HepG2 (cell line): ENCODE results near the gene ZNF341. TPM values are rescaled to one million over a fixed set of nuclear protein-coding genes. Genes with fewer than 3 reads are reported as not detected.

Experiments
- ARID4A ChIP-seq: sonication (generic); formaldehyde crosslinking; IDR thresholded peaks from 2 replicates; pipeline ENCODE4 v1.5.0; 2020; ENCODE audit warnings: mild to moderate bottlenecking, missing genetic modification reagents, borderline replicate concordance
- ATF1 ChIP-seq: IDR thresholded peaks from 2 replicates; pipeline ENCODE4 v1.6.1; 2016; ENCODE audit warnings: mild to moderate bottlenecking, control low read depth
- DZIP1 ChIP-seq: sonication (generic); formaldehyde crosslinking; IDR thresholded peaks from 2 replicates; pipeline ENCODE4 v1.5.0; 2020; ENCODE audit warnings: mild to moderate bottlenecking, missing genetic modification reagents
- HNF4G ChIP-seq, 2 experiments: sonication (generic) in 1 of 2; formaldehyde crosslinking in 1 of 2; IDR thresholded peaks; 2 replicates each; pipeline versions ENCODE4 v1.4.0 to v1.6.1; 2011 to 2020; ENCODE audit warnings: borderline replicate concordance in 2 of 2, low read depth in 2 of 2, mild to moderate bottlenecking in 2 of 2, low read length in 1 of 2, missing genetic modification reagents in 1 of 2, moderate library complexity in 1 of 2
- IRF1 ChIP-seq: sonication (generic); formaldehyde crosslinking; IDR thresholded peaks from 2 replicates; pipeline ENCODE4 v1.4.0; 2020; ENCODE audit warnings: low read depth, mild to moderate bottlenecking, missing genetic modification reagents
- KLF12 ChIP-seq: sonication (generic); formaldehyde crosslinking; IDR thresholded peaks from 2 replicates; pipeline ENCODE4 v1.4.0; 2020; ENCODE audit warnings: missing genetic modification reagents, borderline replicate concordance
- SOX5 ChIP-seq: IDR thresholded peaks from 2 replicates; pipeline ENCODE4 v1.6.1; 2016; ENCODE audit warnings: borderline replicate concordance
- SOX6 ChIP-seq, 2 experiments: fragments of 450-650 bp in 1 of 2; sonication (generic) in 1 of 2; formaldehyde crosslinking in 1 of 2; IDR thresholded peaks; 2 replicates each; pipeline versions ENCODE4 v1.4.0 to v1.6.1; 2017 to 2020; ENCODE audit warnings: antibody characterized with exemption in 1 of 2, mild to moderate bottlenecking in 1 of 2, missing genetic modification reagents in 1 of 2
- TGIF2 ChIP-seq: IDR thresholded peaks from 2 replicates; pipeline ENCODE4 v1.6.1; 2016; ENCODE audit warnings: control low read depth, missing compliant biosample characterization
- THYN1 ChIP-seq: sonication (generic); formaldehyde crosslinking; IDR thresholded peaks from 2 replicates; pipeline ENCODE4 v1.8.1; 2023; ENCODE audit warnings: low read depth, mild to moderate bottlenecking, moderate library complexity, missing genetic modification reagents, borderline replicate concordance
- ZBTB33 ChIP-seq: sonication (generic); formaldehyde crosslinking; IDR thresholded peaks from 2 replicates; pipeline ENCODE4 v1.4.0; 2020; ENCODE audit warnings: missing genetic modification reagents
- ZNF331 ChIP-seq: sonication (generic); formaldehyde crosslinking; IDR thresholded peaks from 2 replicates; pipeline ENCODE4 v1.4.0; 2020; ENCODE audit warnings: missing genetic modification reagents
- ZNF580 ChIP-seq: IDR thresholded peaks from 2 replicates; pipeline ENCODE4 v1.6.1; 2016; ENCODE audit warnings: low read depth, borderline replicate concordance
- ZNF709 ChIP-seq: sonication (generic); formaldehyde crosslinking; IDR thresholded peaks from 2 replicates; pipeline ENCODE4 v1.5.0; 2020; ENCODE audit warnings: mild to moderate bottlenecking, missing genetic modification reagents
- polyA plus RNA-seq, 8 experiments: library from polyadenylated mRNA; depleted of rRNA in 3 of 8; stranded (reverse) in 7 of 8; unstranded in 1 of 8; fragments of >200 nt; fragmentation: Illumina TruSeq in 4 of 8; extraction: Trizol in 4 of 8; gene quantifications; 2 replicates each; pipeline versions ENCODE4 v1.2.1 to v1.2.3, GENCODE V29; 2011 to 2016; ENCODE audit warnings: low read depth in 4 of 8, missing spikeins in 1 of 8, mixed read lengths in 1 of 8; ENCODE audit not compliant: insufficient read depth in 1 of 8
- total RNA-seq, 5 experiments: library from RNA; depleted of rRNA; stranded (reverse); fragments of >200 nt; fragmentation: Illumina TruSeq; extraction: Trizol; gene quantifications; 2 replicates each; pipeline ENCODE4 v1.2.3, GENCODE V29; 2016; ENCODE audit warnings: low read depth in 1 of 5

Gene ZNF341
- total and polyA plus RNA-seq, 2 of the 13 experiments (the other 11 are each of a cell fraction or from before 2014, with no cell fraction given), result 1.1 to 2.2 TPM

- TF ChIP-seq ARID4A (CRISPR knock-in tag) (peak; percentile 27; the same call in 1 of the 2 replicates), THYN1 (CRISPR knock-in tag) (no peak), HNF4G (IDR thresholded peaks at IDR 0.05; ENCODE audit: borderline replicate concordance, low read depth, low read length) (peak; percentile 80), HNF4G (CRISPR knock-in tag; IDR thresholded peaks at IDR 0.05; ENCODE audit: borderline replicate concordance, low read depth) (peak; percentile 29; the same call in 1 of the 2 replicates), SOX6 (IDR thresholded peaks at IDR 0.05) (no peak), SOX6 (CRISPR knock-in tag; IDR thresholded peaks at IDR 0.05) (peak; percentile 92), ZBTB33 (peak; percentile 51; the same call in 1 of the 2 replicates), SOX5 (CRISPR knock-in tag) (peak; percentile 62; the same call in 1 of the 2 replicates), DZIP1 (CRISPR knock-in tag) (no peak), KLF12 (no peak), ZNF331 (CRISPR knock-in tag) (peak; percentile 57; the same call in 1 of the 2 replicates), TGIF2 (CRISPR knock-in tag) (no peak), ZNF709 (0 out of 2 replicates have a peak, but pooled peaks have one; percentile 33), IRF1 (CRISPR knock-in tag) (no peak), ATF1 (CRISPR knock-in tag) (peak; percentile 41; the same call in 1 of the 2 replicates), ZNF580 (CRISPR knock-in tag) (peak; percentile 64; the same call in 1 of the 2 replicates)
Measured at GRCh38 chr20:33825340-33826269, 93.8 kb downstream of the ZNF341 start (continued).
